ENCODE data around the gene ZBTB7B.

ZBTB7B gene

DNA sequence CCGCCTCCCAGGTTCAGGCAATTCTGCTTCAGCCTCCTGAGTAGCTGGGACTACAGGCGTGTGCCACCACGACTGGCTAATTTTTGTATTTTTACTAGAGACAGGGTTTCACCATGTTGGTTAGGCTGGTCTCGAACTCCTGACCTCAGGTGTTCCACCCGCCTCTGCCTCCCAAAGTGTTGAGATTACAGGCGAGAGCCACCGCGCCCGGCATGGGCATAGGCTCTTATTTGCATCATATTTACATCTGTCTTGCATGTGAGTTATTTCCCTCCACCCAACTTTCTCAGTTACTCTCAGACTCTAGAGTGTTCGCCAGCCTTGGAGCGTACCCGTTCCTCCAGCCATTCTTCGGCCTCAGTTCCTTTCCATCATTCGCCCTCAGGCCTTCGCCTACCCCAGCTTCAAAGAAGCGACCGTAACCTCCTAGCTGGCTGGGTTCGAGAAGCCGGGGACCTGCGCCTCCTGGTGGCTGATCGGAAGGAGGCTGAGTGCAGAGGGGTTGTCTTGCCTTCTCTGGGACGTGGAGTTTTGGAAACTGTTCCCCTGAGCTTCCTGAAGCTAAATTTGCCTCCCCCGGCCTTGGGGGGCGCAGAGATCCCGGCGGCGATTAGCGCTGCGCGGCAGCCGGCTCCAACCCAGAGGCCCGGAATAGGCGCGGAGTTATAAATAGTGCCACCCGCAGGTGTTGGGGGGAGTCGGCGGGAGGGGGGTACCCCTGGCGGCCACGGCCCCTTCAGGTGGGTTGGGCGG is 3.6 kb upstream of the ZBTB7B start:
- 9% methylated on average over 20 of the region's 40 CpGs for WGBS (ENCODE audit: insufficient coverage)
- Histone ChIP-seq H3K27ac (ENCODE audit: insufficient read depth in 1 of 2, low read depth in 1 of 2, low read length in 2 of 2, poor library complexity in 1 of 2, severe bottlenecking in 2 of 2) (peak overlapping the region in 1 of 2 experiments; percentile 49), H3K27me3 (replicated peaks in 2 of 5; ENCODE audit: control insufficient read depth in 4 of 5, insufficient read depth in 5 of 5, low read length in 4 of 5) (no peaks in the 10 kb centered on the region), H3K9me3 (ENCODE audit: control extremely low read depth in 1 of 5, control insufficient read depth in 4 of 5, insufficient read depth in 2 of 5, low read depth in 1 of 5, low read length in 4 of 5) (no peaks in the 10 kb centered on the region), H3K36me3 (ENCODE audit: control insufficient read depth in 4 of 4, insufficient read depth in 4 of 4, low read length in 3 of 4) (no peaks in the 10 kb centered on the region), H3K4me1 (ENCODE audit: control extremely low read depth in 1 of 4, control insufficient read depth in 4 of 4, insufficient read depth in 4 of 4, low read length in 3 of 4) (peaks cover 9 to 86% (median 82%) of the 10 kb centered on the region in 4 experiments), H3K4me3 (ENCODE audit: control insufficient read depth in 1 of 7, extremely low read depth in 1 of 7, insufficient read depth in 4 of 7, low read depth in 2 of 7, low read length in 6 of 7) (peak overlapping the region in 6 of 7 experiments; percentile 38 to 95 (median 62))
- CTCF ChIA-PET: interaction anchor here (0.7 to 14.0 kb wide), 15 partner anchors 9 to 215 kb away, joined by 3 to 320 read pairs (median 4); partner anchors contain the start of genes CKS1B, FLAD1, PBXIP1 and PYGO2
- POLR2A ChIA-PET: interaction anchor here (1.0 to 1.8 kb wide), 2 partner anchors 25 to 38 kb away, joined by 3 to 6 read pairs; partner anchors contain the start of gene PYGO2
- DNase-seq: peak; percentile 74 to 76 (median 75)

- H3K4me1 ChIP-seq (ENCODE audit: control extremely low read depth in 1 of 4, control insufficient read depth in 4 of 4, insufficient read depth in 4 of 4, low read length in 3 of 4): peaks cover 14 to 86% (median 83%) of the 10 kb centered on the region in 4 experiments
- DNase-seq: peak in 2 of 3 donors; percentile 50 to 61
- WGBS (ENCODE audit: insufficient coverage): under 1% methylated on average over 34 of the region's 50 CpGs
- H3K4me3 ChIP-seq (ENCODE audit: control insufficient read depth in 1 of 7, extremely low read depth in 1 of 7, insufficient read depth in 4 of 7, low read depth in 2 of 7, low read length in 6 of 7): peak overlapping the region; percentile 16 to 95 (median 72)
- no peaks in the 10 kb centered on the region for H3K36me3 ChIP-seq (ENCODE audit: control insufficient read depth in 4 of 4, insufficient read depth in 4 of 4, low read length in 3 of 4)
- H3K27me3 ChIP-seq (replicated peaks in 2 of 5; ENCODE audit: control insufficient read depth in 4 of 5, insufficient read depth in 5 of 5, low read length in 4 of 5): no peaks in the 10 kb centered on the region
- ChIA-PET POLR2A (interaction anchor here (0.6 to 1.8 kb wide), 5 partner anchors 13 to 47 kb away, joined by 3 to 6 read pairs (median 4); partner anchors contain the start of gene PYGO2), CTCF (interaction anchor here (0.8 to 14.0 kb wide), 13 partner anchors 10 to 81 kb away, joined by 3 to 320 read pairs (median 5); partner anchors contain the start of genes CKS1B, FLAD1, PBXIP1 and PYGO2)
- peak overlapping the region in 1 of 2 experiments; percentile 79 for H3K27ac ChIP-seq (ENCODE audit: insufficient read depth in 1 of 2, low read depth in 1 of 2, low read length in 2 of 2, poor library complexity in 1 of 2, severe bottlenecking in 2 of 2)
- H3K9me3 ChIP-seq (ENCODE audit: control extremely low read depth in 1 of 5, control insufficient read depth in 4 of 5, insufficient read depth in 2 of 5, low read depth in 1 of 5, low read length in 4 of 5): no peaks in the 10 kb centered on the region
Measured at GRCh38 chr1:154999571-155000410, 2.8 kb upstream of the ZBTB7B start.

GRCh38 chr1:155000411-155000725 is 2.2 kb upstream of the ZBTB7B start:
- ChIA-PET CTCF (interaction anchor here (0.8 to 14.0 kb wide), 8 partner anchors 17 to 81 kb away, joined by 3 to 320 read pairs (median 6); partner anchors contain the start of genes CKS1B, FLAD1, PBXIP1 and PYGO2), POLR2A (interaction anchor here (0.6 to 1.8 kb wide), 3 partner anchors 12 to 28 kb away, joined by 3 to 6 read pairs (median 4); no protein-coding TSS in a partner anchor)
- H3K4me3 ChIP-seq (ENCODE audit: control insufficient read depth in 1 of 7, extremely low read depth in 1 of 7, insufficient read depth in 4 of 7, low read depth in 2 of 7, low read length in 6 of 7): peak overlapping the region; percentile 54 to 95 (median 72)
- no peaks in the 10 kb centered on the region for H3K9me3 ChIP-seq (ENCODE audit: control extremely low read depth in 1 of 5, control insufficient read depth in 4 of 5, insufficient read depth in 2 of 5, low read depth in 1 of 5, low read length in 4 of 5)
- WGBS (ENCODE audit: insufficient coverage): 0% methylated on average over 7 of the region's 13 CpGs
- H3K27me3 ChIP-seq (replicated peaks in 2 of 5; ENCODE audit: control insufficient read depth in 4 of 5, insufficient read depth in 5 of 5, low read length in 4 of 5): no peaks in the 10 kb centered on the region
- peak in 2 of 3 donors; percentile 65 to 74 for DNase-seq
- H3K27ac ChIP-seq (ENCODE audit: insufficient read depth in 1 of 2, low read depth in 1 of 2, low read length in 2 of 2, poor library complexity in 1 of 2, severe bottlenecking in 2 of 2): peak overlapping the region in 1 of 2 experiments; percentile 83
- H3K36me3 ChIP-seq (ENCODE audit: control insufficient read depth in 4 of 4, insufficient read depth in 4 of 4, low read length in 3 of 4): no peaks in the 10 kb centered on the region
- peaks cover 15 to 88% (median 84%) of the 10 kb centered on the region in 4 experiments for H3K4me1 ChIP-seq (ENCODE audit: control extremely low read depth in 1 of 4, control insufficient read depth in 4 of 4, insufficient read depth in 4 of 4, low read length in 3 of 4)

DNA sequence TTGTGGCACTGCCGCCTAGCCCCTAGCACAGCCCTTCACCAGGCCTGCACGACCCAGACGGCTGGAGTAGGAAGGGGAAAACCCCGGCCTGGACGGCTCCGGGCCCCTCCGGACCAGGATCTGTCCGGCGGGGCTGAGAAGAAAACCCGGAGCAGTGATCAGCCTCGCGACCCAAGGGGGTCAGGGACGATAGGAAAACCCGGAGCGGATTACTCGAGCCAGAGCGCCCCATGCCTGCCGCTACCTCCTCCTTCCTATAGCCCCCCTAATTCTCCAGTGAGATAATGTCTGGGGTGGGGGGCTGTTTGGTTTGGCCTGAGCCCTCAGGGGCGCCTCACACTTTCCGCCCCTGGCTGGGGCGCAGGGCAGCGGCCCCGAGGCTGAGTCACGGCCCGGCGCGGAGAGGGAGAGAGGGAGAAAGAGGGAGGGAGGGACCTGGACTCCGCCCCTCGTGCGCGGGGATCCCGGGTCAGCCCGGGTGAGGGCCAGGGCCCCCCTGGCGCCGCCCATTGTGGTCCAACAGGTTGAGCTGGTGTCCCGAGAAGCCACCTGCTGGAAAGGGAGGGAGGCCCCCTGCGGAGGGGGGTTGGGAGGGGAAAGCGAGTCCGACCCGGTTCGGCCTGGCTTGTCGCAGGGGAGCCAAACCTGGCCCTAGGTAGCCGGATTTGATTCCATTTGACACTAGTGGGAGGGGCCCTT is 1.7 kb upstream of the ZBTB7B start:
- Histone ChIP-seq H3K27ac (ENCODE audit: insufficient read depth in 1 of 2, low read depth in 1 of 2, low read length in 2 of 2, poor library complexity in 1 of 2, severe bottlenecking in 2 of 2) (peak overlapping the region; percentile 54 to 83), H3K27me3 (replicated peaks in 2 of 5; ENCODE audit: control insufficient read depth in 4 of 5, insufficient read depth in 5 of 5, low read length in 4 of 5) (no peaks in the 10 kb centered on the region), H3K9me3 (ENCODE audit: control extremely low read depth in 1 of 5, control insufficient read depth in 4 of 5, insufficient read depth in 2 of 5, low read depth in 1 of 5, low read length in 4 of 5) (no peaks in the 10 kb centered on the region), H3K4me3 (ENCODE audit: control insufficient read depth in 1 of 7, extremely low read depth in 1 of 7, insufficient read depth in 4 of 7, low read depth in 2 of 7, low read length in 6 of 7) (peak overlapping the region; percentile 54 to 95 (median 72)), H3K36me3 (ENCODE audit: control insufficient read depth in 4 of 4, insufficient read depth in 4 of 4, low read length in 3 of 4) (no peaks in the 10 kb centered on the region), H3K4me1 (ENCODE audit: control extremely low read depth in 1 of 4, control insufficient read depth in 4 of 4, insufficient read depth in 4 of 4, low read length in 3 of 4) (peaks cover 15 to 90% (median 86%) of the 10 kb centered on the region in 4 experiments)
- CTCF ChIA-PET: interaction anchor here (0.8 to 14.0 kb wide), 6 partner anchors 8 to 71 kb away, joined by 3 to 320 read pairs (median 26); partner anchors contain the start of genes CKS1B, FLAD1, LENEP and PBXIP1
- WGBS (ENCODE audit: insufficient coverage): under 1% methylated on average over 35 of the region's 43 CpGs
- POLR2A ChIA-PET: interaction anchor here (0.6 to 0.8 kb wide), 3 partner anchors 28 to 41 kb away, joined by 3 read pairs; no protein-coding TSS in a partner anchor
- DNase-seq: peak; percentile 84 to 92 (median 87)

DNA sequence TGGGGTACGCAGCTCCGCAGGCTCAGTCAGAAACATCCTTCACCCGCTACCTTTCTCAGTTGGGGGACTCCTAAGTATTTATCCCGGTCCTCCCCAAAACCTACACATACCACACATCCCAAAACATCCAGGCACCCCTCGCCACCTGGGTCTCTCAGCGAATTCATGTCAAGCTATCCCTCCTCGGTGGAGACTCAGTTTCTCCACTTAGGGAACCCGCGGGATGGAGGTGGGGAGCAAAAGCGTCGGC is 1.3 kb upstream of the ZBTB7B start:
- Histone ChIP-seq H3K9me3 (ENCODE audit: control extremely low read depth in 1 of 5, control insufficient read depth in 4 of 5, insufficient read depth in 2 of 5, low read depth in 1 of 5, low read length in 4 of 5) (no peaks in the 10 kb centered on the region), H3K4me3 (ENCODE audit: control insufficient read depth in 1 of 7, extremely low read depth in 1 of 7, insufficient read depth in 4 of 7, low read depth in 2 of 7, low read length in 6 of 7) (peak overlapping the region; percentile 39 to 95 (median 72)), H3K27me3 (replicated peaks in 2 of 5; ENCODE audit: control insufficient read depth in 4 of 5, insufficient read depth in 5 of 5, low read length in 4 of 5) (no peaks in the 10 kb centered on the region), H3K4me1 (ENCODE audit: control extremely low read depth in 1 of 4, control insufficient read depth in 4 of 4, insufficient read depth in 4 of 4, low read length in 3 of 4) (peaks cover 11 to 90% (median 86%) of the 10 kb centered on the region in 4 experiments), H3K36me3 (ENCODE audit: control insufficient read depth in 4 of 4, insufficient read depth in 4 of 4, low read length in 3 of 4) (no peaks in the 10 kb centered on the region), H3K27ac (ENCODE audit: insufficient read depth in 1 of 2, low read depth in 1 of 2, low read length in 2 of 2, poor library complexity in 1 of 2, severe bottlenecking in 2 of 2) (peak overlapping the region; percentile 54 to 83)
- WGBS (ENCODE audit: insufficient coverage): 3% methylated on average over 6 of the region's 11 CpGs
- DNase-seq: no peak
- ChIA-PET POLR2A (interaction anchor here (0.8 kb wide), 2 partner anchors 40 to 41 kb away, joined by 3 read pairs; no protein-coding TSS in a partner anchor), CTCF (interaction anchor here (0.8 to 14.0 kb wide), 6 partner anchors 8 to 70 kb away, joined by 3 to 320 read pairs (median 26); partner anchors contain the start of genes CKS1B, FLAD1, LENEP and PBXIP1)

Data from common myeloid progenitor, CD34-positive (primary cell).